Measurements from ENCODE around the gene ARL15.

The ARL15 gene

DNA sequence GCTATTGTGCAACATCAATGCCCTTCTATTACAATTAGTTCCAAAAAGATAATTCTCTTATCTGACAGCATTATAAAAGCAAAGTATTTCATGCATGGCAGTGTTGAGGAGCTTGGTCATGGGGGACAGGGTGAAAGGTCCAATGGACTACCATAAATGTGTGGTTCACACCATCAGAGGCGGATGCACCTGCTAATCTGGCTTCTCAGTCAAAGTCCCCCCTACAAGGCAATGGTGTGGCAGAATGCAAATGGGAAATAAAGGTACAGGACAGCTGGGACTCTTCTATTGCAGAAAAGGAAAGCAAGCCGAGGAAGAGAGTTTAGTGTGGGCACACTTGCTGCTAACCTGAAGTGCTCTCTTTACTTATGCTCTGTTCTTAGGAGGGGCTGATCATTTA lies 380.8 kb downstream of the ARL15 start:
- no peak for DNase-seq (ENCODE audit: low read depth)
- TF ChIP-seq, protein P1, sequence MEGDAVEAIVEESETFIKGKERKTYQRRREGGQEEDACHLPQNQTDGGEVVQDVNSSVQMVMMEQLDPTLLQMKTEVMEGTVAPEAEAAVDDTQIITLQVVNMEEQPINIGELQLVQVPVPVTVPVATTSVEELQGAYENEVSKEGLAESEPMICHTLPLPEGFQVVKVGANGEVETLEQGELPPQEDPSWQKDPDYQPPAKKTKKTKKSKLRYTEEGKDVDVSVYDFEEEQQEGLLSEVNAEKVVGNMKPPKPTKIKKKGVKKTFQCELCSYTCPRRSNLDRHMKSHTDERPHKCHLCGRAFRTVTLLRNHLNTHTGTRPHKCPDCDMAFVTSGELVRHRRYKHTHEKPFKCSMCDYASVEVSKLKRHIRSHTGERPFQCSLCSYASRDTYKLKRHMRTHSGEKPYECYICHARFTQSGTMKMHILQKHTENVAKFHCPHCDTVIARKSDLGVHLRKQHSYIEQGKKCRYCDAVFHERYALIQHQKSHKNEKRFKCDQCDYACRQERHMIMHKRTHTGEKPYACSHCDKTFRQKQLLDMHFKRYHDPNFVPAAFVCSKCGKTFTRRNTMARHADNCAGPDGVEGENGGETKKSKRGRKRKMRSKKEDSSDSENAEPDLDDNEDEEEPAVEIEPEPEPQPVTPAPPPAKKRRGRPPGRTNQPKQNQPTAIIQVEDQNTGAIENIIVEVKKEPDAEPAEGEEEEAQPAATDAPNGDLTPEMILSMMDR (IDR thresholded peaks at IDR 0.05; ENCODE audit: insufficient read depth, low read depth, low read length, missing control alignments): no peak
- no peak overlapping the region for H3K4me3 ChIP-seq (ENCODE audit: low read length)

DNA sequence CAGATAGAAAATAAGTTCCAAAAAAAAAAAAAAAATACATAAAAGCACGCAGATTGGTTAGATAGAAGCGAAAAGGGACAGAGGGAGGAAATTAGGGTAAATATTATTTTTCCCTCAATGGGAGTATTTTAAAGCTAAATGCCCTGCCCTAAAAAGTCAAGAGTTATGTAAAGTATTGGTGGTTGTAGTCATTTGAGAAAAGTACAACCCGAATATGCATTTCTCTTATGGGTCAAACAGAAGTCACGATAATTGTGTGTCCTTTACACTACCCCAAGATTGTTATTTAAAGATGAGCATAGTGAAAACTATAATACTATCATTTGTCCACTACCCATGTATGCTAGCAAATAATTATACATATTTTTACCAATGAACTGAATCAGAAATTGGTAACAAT lies 381.2 kb downstream of the ARL15 start:
- no peak overlapping the region for H3K4me3 ChIP-seq (ENCODE audit: low read length)
- DNase-seq (ENCODE audit: low read depth): no peak
- TF ChIP-seq, protein P1 (IDR thresholded peaks at IDR 0.05; ENCODE audit: insufficient read depth, low read depth, low read length, missing control alignments): no peak

DNA sequence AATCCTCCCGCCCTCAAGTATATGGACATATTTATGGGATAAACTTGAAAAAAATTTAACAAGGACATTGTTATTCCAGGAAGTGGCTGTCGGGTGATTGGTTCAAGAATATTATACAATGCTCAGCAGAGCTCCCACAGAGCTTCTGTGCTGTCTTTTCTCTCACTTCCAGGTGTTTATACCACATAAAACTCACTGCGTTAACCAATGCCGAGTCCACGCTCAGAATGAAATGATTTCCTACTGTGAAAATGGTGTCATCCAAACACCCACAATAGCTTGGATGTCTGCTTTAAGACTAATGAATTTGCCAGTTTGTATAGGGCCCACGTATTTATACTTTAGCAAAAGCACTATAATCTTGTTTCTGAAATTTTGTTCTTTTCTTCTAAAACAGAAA lies 381.7 kb downstream of the ARL15 start:
- TF ChIP-seq, protein P1 (IDR thresholded peaks at IDR 0.05; ENCODE audit: insufficient read depth, low read depth, low read length, missing control alignments): no peak
- H3K4me3 ChIP-seq (ENCODE audit: low read length): no peak overlapping the region
- DNase-seq (ENCODE audit: low read depth): no peak

DNA sequence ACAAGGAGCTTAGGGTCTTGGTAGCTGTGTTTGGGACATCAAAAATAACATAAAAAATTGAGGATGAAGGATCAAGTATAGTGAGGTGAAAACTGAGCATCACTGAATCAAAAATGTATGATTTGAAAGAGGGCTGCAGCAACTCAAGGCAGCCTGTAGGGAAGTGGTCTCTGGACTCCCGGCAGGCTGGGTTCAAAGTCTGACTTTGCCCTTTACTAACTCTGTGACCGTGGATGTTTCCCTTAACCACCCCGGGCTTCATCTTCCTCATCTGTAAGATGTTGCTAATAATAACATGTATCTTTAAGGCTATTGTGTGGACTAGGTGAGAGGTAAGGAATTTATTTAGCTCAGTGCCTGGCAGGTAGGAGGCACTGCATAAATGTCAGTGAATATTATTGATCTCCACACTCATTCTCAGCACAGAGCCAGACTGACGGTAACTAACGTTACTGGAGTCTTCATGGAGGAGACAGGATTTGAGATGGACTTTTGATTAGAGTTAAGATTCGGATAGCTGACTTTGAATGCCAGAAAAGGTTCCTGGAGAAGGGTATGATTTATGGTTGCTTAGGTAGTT lies 382.6 kb downstream of the ARL15 start:
- no peak for DNase-seq (ENCODE audit: low read depth)
- TF ChIP-seq, protein P1 (IDR thresholded peaks at IDR 0.05; ENCODE audit: insufficient read depth, low read depth, low read length, missing control alignments): no peak

DNA sequence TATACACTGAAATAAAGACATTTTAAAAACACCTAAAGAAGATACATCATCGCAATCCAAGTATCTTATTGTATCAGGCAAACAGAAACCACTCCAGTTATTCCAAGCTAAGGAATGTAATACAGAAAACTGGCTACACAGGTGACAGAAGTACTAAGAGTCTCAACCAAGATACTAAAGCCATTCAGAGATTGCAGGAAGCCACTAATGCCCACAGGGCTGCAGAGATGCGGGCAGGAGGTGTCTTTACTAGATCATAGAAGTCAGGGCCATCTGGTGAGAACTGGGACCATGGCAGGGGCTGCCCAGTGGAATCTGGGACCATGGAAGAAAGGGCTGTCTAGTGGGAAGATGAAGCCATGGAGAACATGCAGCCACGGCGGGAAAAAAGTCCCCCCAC lies 384.3 kb downstream of the ARL15 start:
- DNase-seq (ENCODE audit: low read depth): no peak
- TF ChIP-seq, protein P1 (IDR thresholded peaks at IDR 0.05; ENCODE audit: insufficient read depth, low read depth, low read length, missing control alignments): no peak
- no peak overlapping the region for H3K4me3 ChIP-seq (ENCODE audit: low read length)

More for the DNA sequence above, 382.6 kb downstream of the ARL15 start:
- no peak overlapping the region for H3K4me3 ChIP-seq (ENCODE audit: low read length)

DNA sequence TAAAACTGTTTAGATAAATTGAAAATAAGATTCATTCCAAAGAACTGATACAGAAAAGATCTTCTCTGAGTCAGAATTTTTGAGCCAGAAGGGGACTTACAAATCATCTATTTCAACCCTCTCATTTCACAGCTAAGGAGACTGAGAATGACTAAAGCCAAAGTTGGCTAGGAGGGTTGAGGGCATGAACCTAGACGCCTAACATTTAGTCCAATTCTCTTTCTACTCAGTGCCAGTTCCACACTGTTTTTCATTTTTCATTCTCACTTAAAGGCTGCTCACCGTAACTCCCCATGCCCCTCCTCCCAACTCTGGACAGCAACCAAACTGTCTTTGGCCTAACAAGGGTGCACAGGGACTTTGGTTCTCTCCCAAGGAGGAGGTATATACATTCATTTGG lies 386.0 kb downstream of the ARL15 start:
- H3K4me3 ChIP-seq (ENCODE audit: low read length): no peak overlapping the region
- DNase-seq (ENCODE audit: low read depth): no peak
- TF ChIP-seq, protein P1 (IDR thresholded peaks at IDR 0.05; ENCODE audit: insufficient read depth, low read depth, low read length, missing control alignments): no peak

DNA sequence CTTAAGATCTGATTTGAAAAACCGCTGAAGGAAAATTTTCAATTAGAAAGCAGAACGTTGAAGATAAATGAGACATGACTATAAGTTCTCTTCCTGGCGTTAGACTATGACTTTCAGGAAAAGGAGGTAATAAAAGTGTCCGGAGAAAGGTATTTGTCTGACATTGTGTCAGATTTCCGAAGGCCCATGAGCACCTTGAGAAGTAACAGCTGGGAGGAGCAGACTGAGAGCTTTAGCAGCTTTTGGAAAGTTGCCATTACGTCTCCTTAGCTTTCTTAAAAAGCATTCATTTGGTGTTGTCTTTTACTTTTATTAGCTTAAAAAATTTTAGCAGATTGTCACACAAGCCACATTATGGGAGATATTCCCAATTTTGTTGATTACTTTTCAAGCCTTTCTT lies 386.4 kb downstream of the ARL15 start:
- no peak overlapping the region for H3K4me3 ChIP-seq (ENCODE audit: low read length)
- TF ChIP-seq, protein P1 (IDR thresholded peaks at IDR 0.05; ENCODE audit: insufficient read depth, low read depth, low read length, missing control alignments): no peak
- no peak for DNase-seq (ENCODE audit: low read depth)
